Mucosa of descending colon (tissue), 3 donors: ENCODE results near the gene TFAP2A. TPM values are rescaled to one million over a fixed set of nuclear protein-coding genes. Genes with fewer than 3 reads are reported as not detected.

ENCODE experiments used
- ATAC-seq: fragments of 200-7000 bp; cut with Tn5 transposase; one replicate; pipeline ENCODE4 v1.9.1; 2020; ENCODE audit warnings: mild to moderate bottlenecking, moderate library complexity
- DNase-seq, 3 donors: peaks; one replicate each; pipeline ENCODE4 v3.0.0-alpha.2; 2020
- H3K36me3 ChIP-seq: fragments of 200-600 bp; one replicate; pipeline ENCODE4 v1.8.0; 2021; ENCODE audit warnings: low read depth, mild to moderate bottlenecking
- H3K4me1 ChIP-seq: fragments of 200-600 bp; one replicate; pipeline ENCODE4 v1.8.0; 2021; ENCODE audit warnings: low read depth, mild to moderate bottlenecking
- H3K4me3 ChIP-seq: fragments of 200-600 bp; one replicate; pipeline ENCODE4 v1.8.0; 2021; ENCODE audit warnings: mild to moderate bottlenecking
- H3K9me3 ChIP-seq: fragments of 200-600 bp; one replicate; pipeline ENCODE4 v1.8.0; 2021; ENCODE audit warnings: mild to moderate bottlenecking
- CTCF ChIP-seq: fragments of 200-600 bp; IDR thresholded peaks from one replicate; pipeline ENCODE4 v1.8.0; 2022; ENCODE audit warnings: antibody characterized with exemption, mild to moderate bottlenecking
- intact Hi-C, 2 donors: fragments of 100-400 bp; cut with DNase I in 1 of 2; cut with micrococcal nuclease in 1 of 2; formaldehyde crosslinking; loops; one replicate each; pipeline versions ENCODE4 v1.11.0 to v1.11.1; 2022; cut with DNase I, micrococcal nuclease
- total RNA-seq, 3 donors: library from RNA; stranded (reverse); fragmentation: NEBNext Ultra II Directional in 2 of 3; extraction: Animal tissue kit (Norgen Biotek cat#: 25700) in 2 of 3; gene quantifications; one replicate each; pipeline versions ENCODE4 v1.2.1 to v1.2.4, GENCODE V29; 2021 to 2023
- donor health status: DM: no; HTN: no; CAD: no; lungs with moderate emphysema.
- donor health status: DM: no; HTN: no; CAD: no.
- donor health status: DM: no; HTN: yes; CAD: no.

TFAP2A gene
- total RNA-seq, 3 donors from 2014 or later: 0.09 to 0.98 (median 0.53) TPM

GRCh38 chr6:10386220-10386619 is 28.7 kb downstream of the TFAP2A start:
- no peak for ATAC-seq
- Histone ChIP-seq H3K4me1 (peaks cover 9% of the 10 kb centered on the region), H3K4me3 (no peak overlapping the region), H3K9me3 (no peaks in the 10 kb centered on the region), H3K36me3 (no peaks in the 10 kb centered on the region)
- TF ChIP-seq CTCF: no peak
- intact Hi-C loops: no loop called here
- DNase-seq: no peak

- Histone ChIP-seq H3K9me3 (no peaks in the 10 kb centered on the region), H3K36me3 (no peaks in the 10 kb centered on the region), H3K4me1 (peaks cover 9% of the 10 kb centered on the region), H3K4me3 (no peak overlapping the region)
- intact Hi-C loops: no loop called here
- TF ChIP-seq CTCF: no peak
- no peak for ATAC-seq
- no peak for DNase-seq
These were observed 29.2 kb downstream of the TFAP2A start for GRCh38 chr6:10385524-10386132.

GRCh38 chr6:10384610-10385523 is 30.0 kb downstream of the TFAP2A start:
- no peak for TF ChIP-seq CTCF

GRCh38 chr6:10384091-10384609 is 30.7 kb downstream of the TFAP2A start:
- intact Hi-C loops: no loop called here
- peaks cover 9% of the 10 kb centered on the region for H3K4me1 ChIP-seq
- no peak overlapping the region for H3K4me3 ChIP-seq
- H3K36me3 ChIP-seq: no peaks in the 10 kb centered on the region
- ATAC-seq: no peak
- H3K9me3 ChIP-seq: no peaks in the 10 kb centered on the region
- TF ChIP-seq CTCF: no peak
- no peak for DNase-seq

More at GRCh38 chr6:10384610-10385523, 30.0 kb downstream of the TFAP2A start:
- Histone ChIP-seq H3K4me3 (no peak overlapping the region), H3K4me1 (peaks cover 9% of the 10 kb centered on the region), H3K9me3 (no peaks in the 10 kb centered on the region), H3K36me3 (no peaks in the 10 kb centered on the region)
- DNase-seq (no peak), ATAC-seq (no peak)
- intact Hi-C loops: no loop called here

- Histone ChIP-seq H3K9me3 (no peaks in the 10 kb centered on the region), H3K4me3 (no peak overlapping the region), H3K4me1 (peaks cover 9% of the 10 kb centered on the region), H3K36me3 (no peaks in the 10 kb centered on the region)
- intact Hi-C loops: no loop called here
- DNase-seq (peak in 2 of 3 donors; percentile 6 to 41), ATAC-seq (peak; percentile 78)
- no peak for TF ChIP-seq CTCF
These were observed 31.4 kb downstream of the TFAP2A start for GRCh38 chr6:10383331-10384090.
